ENCODE data around the gene ARHGAP30. TPM values are rescaled to one million over a fixed set of nuclear protein-coding genes. Genes with fewer than 3 reads are reported as not detected.

The ARHGAP30 gene
- total and polyA plus RNA-seq, 2 of the 4 experiments (the other 2 are of a cell fraction), result 0.02 TPM; not detected in 1

DNA sequence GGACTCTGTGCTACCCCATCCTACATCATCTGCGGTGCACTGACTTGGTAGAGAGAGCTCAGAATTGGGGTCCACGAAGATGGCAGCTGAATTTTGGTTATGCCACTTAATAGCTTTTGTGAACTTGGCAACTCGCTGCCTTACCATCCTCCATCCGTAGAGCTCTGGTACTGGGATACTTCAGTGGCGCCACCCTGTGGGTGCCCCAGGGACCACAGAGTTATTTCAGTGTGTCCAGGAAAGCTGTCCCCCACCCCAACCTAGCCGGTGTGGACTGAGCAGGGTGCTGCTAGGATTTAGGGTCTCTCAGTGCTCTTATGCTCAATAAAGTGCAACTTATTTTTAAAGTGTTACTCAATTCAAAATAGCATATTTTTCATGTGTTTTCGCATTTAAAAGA is 14.9 kb downstream of the ARHGAP30 start:
- Histone ChIP-seq H2AK5ac (ENCODE audit: low read depth, low read length) (no peak overlapping the region), H3K23ac (ENCODE audit: low read depth, low read length) (no peak overlapping the region), H3K79me1 (ENCODE audit: low read depth in 1 of 2, low read length in 2 of 2) (no peaks in the 10 kb centered on the region), H2BK20ac (ENCODE audit: low read depth, low read length) (no peak overlapping the region), H3K14ac (replicated peaks; ENCODE audit: low read depth, low read length) (no peak overlapping the region), H3K18ac (ENCODE audit: low read depth, low read length) (no peak overlapping the region), H2BK5ac (ENCODE audit: low read depth, low read length, poor library complexity, severe bottlenecking) (no peak overlapping the region), H4K5ac (ENCODE audit: low read depth, low read length) (no peak overlapping the region), H3K56ac (ENCODE audit: extremely low read depth, insufficient read depth, low read length) (no peak overlapping the region), H3K36me3 (ENCODE audit: control insufficient read depth, insufficient read depth, low read length) (no peaks in the 10 kb centered on the region), H2BK15ac (ENCODE audit: low read depth, low read length) (no peak overlapping the region), H3K4me1 (ENCODE audit: control insufficient read depth, insufficient read depth, low read length) (no peaks in the 10 kb centered on the region), H3K9me1 (ENCODE audit: insufficient read depth, low read length) (no peaks in the 10 kb centered on the region), H2BK120ac (ENCODE audit: low read depth, low read length) (no peak overlapping the region), H3K27ac (ENCODE audit: insufficient read depth, low read length) (no peak overlapping the region), H4K20me1 (ENCODE audit: insufficient read depth, low read length) (no peaks in the 10 kb centered on the region), H2AFZ (replicated peaks; ENCODE audit: low read length, poor library complexity) (no peak overlapping the region), H3K4me3 (ENCODE audit: insufficient read depth, low read depth, low read length) (no peak overlapping the region), H3K9me3 (ENCODE audit: control insufficient read depth, insufficient read depth, low read length) (no peaks in the 10 kb centered on the region), H4K91ac (ENCODE audit: insufficient read depth, low read depth, low read length) (no peak overlapping the region), H4K8ac (ENCODE audit: low read depth in 2 of 2, low read length in 2 of 2) (no peak overlapping the region), H2AK9ac (replicated peaks; ENCODE audit: low read depth, low read length, poor library complexity) (no peak overlapping the region), H3K4me2 (ENCODE audit: low read depth, low read length) (no peak overlapping the region), H3K27me3 (ENCODE audit: control insufficient read depth, insufficient read depth, low read length) (0 out of 2 replicates have a peak, but pooled peaks cover 2% of the 10 kb centered on the region), H3K4ac (ENCODE audit: low read depth, low read length) (no peak overlapping the region), H3K9ac (ENCODE audit: low read depth, low read length) (no peak overlapping the region)
- ChIA-PET CTCF (no interaction called here), POLR2A (ENCODE audit: unreplicated experiment) (no interaction called here)
- intact Hi-C loops (cut with micrococcal nuclease) (no loop called here), in situ Hi-C loops (cut with MboI; ENCODE audit: low sequenced_read_pairs) (no loop called here), dilution Hi-C loops (cut with HindIII; ENCODE audit: low sequenced_read_pairs, unreplicated experiment) (no loop called here)
- ATAC-seq (ENCODE audit: low read depth) (no peak), DNase-seq (no peak)
- no TSS peak for BruUV-seq (replicated peaks)
- whole genome bisulfite sequencing, 2 experiments (ENCODE audit: extremely low coverage in 2 of 2, insufficient read length in 1 of 2), result no CpG with 5 or more reads among the region's 7 CpGs
- TF ChIP-seq SMC3 (IDR thresholded peaks at IDR 0.05; ENCODE audit: low read depth, low read length), result no peak

Measured in IMR-90 (cell line).